SH-SY5Y (cell line): ENCODE data around the gene STON2.

ENCODE experiments used
- GATA2 ChIP-seq: IDR thresholded peaks from 2 replicates; pipeline ENCODE4 v1.6.1; 2011; ENCODE audit warnings: mild to moderate bottlenecking, low read depth, low read length
- GATA3 ChIP-seq: IDR thresholded peaks from 2 replicates; pipeline ENCODE4 v1.6.1; 2011; ENCODE audit warnings: low read depth, mild to moderate bottlenecking, low read length, moderate library complexity

- TF ChIP-seq GATA2 (no peak), GATA3 (no peak)
Measured at GRCh38 chr14:81260732-81261131, 139.4 kb downstream of the STON2 start.
